VCaP (cell line): ENCODE measurements around the gene ORM2.
A peak's percentile ranks its signal among the peaks of the same experiment; 100 is the strongest.

Experiments
- H3K27ac ChIP-seq: fragments of 450-650 bp; 2 replicates; pipeline ENCODE4 v1.5.1; 2017
- CTCF ChIP-seq: fragments of 450-650 bp; conservative IDR thresholded peaks from 2 replicates; pipeline ENCODE4 v1.5.1; 2017; ENCODE audit warnings: mild to moderate bottlenecking, moderate library complexity

The ORM2 gene

GRCh38 chr9:114335745-114336144, 6.1 kb downstream of the ORM2 start:
- no peak for TF ChIP-seq CTCF
- no peak overlapping the region for H3K27ac ChIP-seq

GRCh38 chr9:114336157-114336556, 6.5 kb downstream of the ORM2 start:
- H3K27ac ChIP-seq: no peak overlapping the region
- TF ChIP-seq CTCF: no peak

- H3K27ac ChIP-seq: no peak overlapping the region
- TF ChIP-seq CTCF: no peak
Measured at GRCh38 chr9:114336699-114337395, 7.2 kb downstream of the ORM2 start.

GRCh38 chr9:114338187-114338586, 8.5 kb downstream of the ORM2 start:
- TF ChIP-seq CTCF: no peak
- no peak overlapping the region for H3K27ac ChIP-seq

- H3K27ac ChIP-seq: no peak overlapping the region
- TF ChIP-seq CTCF: peak; percentile 88
Measured at GRCh38 chr9:114339130-114339908, 9.7 kb downstream of the ORM2 start.

- H3K27ac ChIP-seq: no peak overlapping the region
- no peak for TF ChIP-seq CTCF
Measured at GRCh38 chr9:114341152-114341830, 11.6 kb downstream of the ORM2 start.

- TF ChIP-seq CTCF: no peak
- no peak overlapping the region for H3K27ac ChIP-seq
Measured at GRCh38 chr9:114341991-114342390, 12.3 kb downstream of the ORM2 start.
